HG02852 (cell line): ENCODE measurements around the gene HAUS7.

ENCODE experiments used
- ATAC-seq: cut with Tn5 transposase; IDR thresholded peaks from one replicate; pipeline ENCODE4 v1.9.1; 2021; ENCODE audit warnings: mild to moderate bottlenecking, moderate library complexity; ENCODE audit not compliant: unreplicated experiment

HAUS7 gene

GRCh38 chrX:153499876-153500275 lies 29.5 kb upstream of the HAUS7 start:
- ATAC-seq = no peak

- ATAC-seq = no peak
These were observed 29.0 kb upstream of the HAUS7 start for GRCh38 chrX:153499341-153499740.

GRCh38 chrX:153498453-153498852 lies 28.1 kb upstream of the HAUS7 start:
- ATAC-seq = no peak

GRCh38 chrX:153496590-153496959 lies 26.2 kb upstream of the HAUS7 start:
- no peak for ATAC-seq

GRCh38 chrX:153495903-153496589 lies 25.7 kb upstream of the HAUS7 start:
- no peak for ATAC-seq

GRCh38 chrX:153495362-153495751 lies 25.0 kb upstream of the HAUS7 start:
- ATAC-seq = no peak

- ATAC-seq = no peak
These were observed 24.4 kb upstream of the HAUS7 start, which contains the start of gene BGN for GRCh38 chrX:153494541-153495361. TSS of gene BGN (plus strand) at chrX:153494980. CDS start at chrX:153504632, 9,652 bp downstream.

GRCh38 chrX:153494061-153494460 lies 23.7 kb upstream of the HAUS7 start:
- no peak for ATAC-seq

GRCh38 chrX:153493085-153493484 lies 22.7 kb upstream of the HAUS7 start:
- ATAC-seq = no peak

- ATAC-seq = no peak
These were observed 22.2 kb upstream of the HAUS7 start for GRCh38 chrX:153492543-153492942.

- ATAC-seq = no peak
These were observed 21.5 kb upstream of the HAUS7 start for GRCh38 chrX:153491918-153492317.

- ATAC-seq = no peak
These were observed 21.1 kb upstream of the HAUS7 start for GRCh38 chrX:153491351-153491914.

GRCh38 chrX:153490217-153490930 lies 20.0 kb upstream of the HAUS7 start:
- ATAC-seq = no peak

- ATAC-seq = no peak
These were observed 18.0 kb upstream of the HAUS7 start for GRCh38 chrX:153488231-153488914.

GRCh38 chrX:153487590-153488071 lies 17.3 kb upstream of the HAUS7 start:
- no peak for ATAC-seq

GRCh38 chrX:153486171-153486570 lies 15.8 kb upstream of the HAUS7 start:
- no peak for ATAC-seq

GRCh38 chrX:153485396-153486080 lies 15.2 kb upstream of the HAUS7 start:
- no peak for ATAC-seq

- ATAC-seq = no peak
These were observed 12.1 kb upstream of the HAUS7 start for GRCh38 chrX:153482376-153483015.

- no peak for ATAC-seq
These were observed 10.7 kb upstream of the HAUS7 start for GRCh38 chrX:153481043-153481442.

GRCh38 chrX:153478746-153479145 lies 8.4 kb upstream of the HAUS7 start:
- no peak for ATAC-seq
